ENCODE measurements around the gene NTF3. TPM values are rescaled to one million over a fixed set of nuclear protein-coding genes. Genes with fewer than 3 reads are reported as not detected.
A peak's percentile ranks its signal among the peaks of the same experiment; 100 is the strongest.

The NTF3 gene
- polyA plus RNA-seq, 1 of the 3 experiments (the other 2 are of a cell fraction) = not detected

DNA sequence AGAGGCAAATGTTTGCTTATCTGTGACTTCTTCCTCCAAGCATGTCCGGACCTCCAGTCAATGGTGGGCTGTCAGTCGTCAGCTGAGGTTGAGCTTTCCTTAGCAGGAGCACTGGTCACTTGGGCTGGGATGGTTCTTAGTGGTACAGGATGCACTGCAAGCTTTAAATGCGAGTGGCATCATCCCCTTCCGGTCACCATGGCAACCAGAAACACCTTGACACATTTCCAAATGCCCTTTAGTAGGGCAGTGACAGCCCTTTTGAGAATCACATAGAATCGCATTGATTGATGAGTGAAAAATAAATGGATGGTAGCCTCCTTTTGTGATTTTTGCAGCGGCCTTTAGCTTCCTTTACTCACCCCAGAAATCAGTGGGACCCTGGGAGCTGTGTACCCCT is 24.1 kb downstream of the NTF3 start (continued):
- TF ChIP-seq, protein P1, sequence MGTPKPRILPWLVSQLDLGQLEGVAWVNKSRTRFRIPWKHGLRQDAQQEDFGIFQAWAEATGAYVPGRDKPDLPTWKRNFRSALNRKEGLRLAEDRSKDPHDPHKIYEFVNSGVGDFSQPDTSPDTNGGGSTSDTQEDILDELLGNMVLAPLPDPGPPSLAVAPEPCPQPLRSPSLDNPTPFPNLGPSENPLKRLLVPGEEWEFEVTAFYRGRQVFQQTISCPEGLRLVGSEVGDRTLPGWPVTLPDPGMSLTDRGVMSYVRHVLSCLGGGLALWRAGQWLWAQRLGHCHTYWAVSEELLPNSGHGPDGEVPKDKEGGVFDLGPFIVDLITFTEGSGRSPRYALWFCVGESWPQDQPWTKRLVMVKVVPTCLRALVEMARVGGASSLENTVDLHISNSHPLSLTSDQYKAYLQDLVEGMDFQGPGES (IDR thresholded peaks at IDR 0.05; ENCODE audit: low read depth, low read length) = no peak
- TF ChIP-seq MEF2A (IDR thresholded peaks at IDR 0.05; ENCODE audit: borderline replicate concordance, low read depth) = no peak
- TF ChIP-seq CHD2 (IDR thresholded peaks at IDR 0.05; ENCODE audit: low read length, partially characterized antibody) = no peak
- TF ChIP-seq GABPA (IDR thresholded peaks at IDR 0.05; ENCODE audit: low read depth) = no peak
- TF ChIP-seq EZH2phosphoT487 (IDR thresholded peaks at IDR 0.05; ENCODE audit: borderline replicate concordance, low read depth) = no peak

DNA sequence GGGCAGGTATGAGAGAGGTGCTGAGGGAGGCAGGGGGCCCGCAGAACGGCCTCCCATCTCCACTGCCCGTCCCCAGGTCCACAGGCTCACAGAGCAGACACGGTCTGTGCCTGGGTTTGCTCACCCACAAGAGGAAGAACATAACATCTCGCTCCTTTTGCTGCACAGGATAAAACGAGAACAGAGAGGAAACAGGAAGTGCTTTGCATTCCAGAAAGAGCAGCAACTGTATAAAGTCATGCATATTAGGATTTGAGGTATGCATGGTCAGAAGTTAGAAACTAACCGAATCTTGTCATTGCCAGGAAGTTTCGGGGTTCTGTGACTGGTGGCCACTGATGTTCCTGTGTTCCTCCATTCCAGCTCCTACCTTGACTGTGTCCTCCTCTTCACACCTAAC is 25.0 kb downstream of the NTF3 start:
- no peaks in the 10 kb centered on the region for H4K20me1 ChIP-seq (ENCODE audit: insufficient read depth)
- peaks cover 0 to 10% of the 10 kb centered on the region in 2 experiments; a peak in 2 of 4 replicates for H3K4me1 ChIP-seq (ENCODE audit: control insufficient read depth in 1 of 2, insufficient read depth in 2 of 2, low read depth in 1 of 2, low read length in 1 of 2)
- no peak overlapping the region for H3K27ac ChIP-seq (ENCODE audit: low read depth in 2 of 2, low read length in 1 of 2)
- CTCF ChIA-PET = interaction anchor here (0.8 to 1.3 kb wide), 2 partner anchors 28 to 435 kb away, joined by 3 read pairs; no protein-coding TSS in a partner anchor
- no peaks in the 10 kb centered on the region for H3K9me2 ChIP-seq
- peaks cover 36% of the 10 kb centered on the region for H3K27me3 ChIP-seq (ENCODE audit: insufficient read depth)
- POLR2A ChIA-PET = no interaction called here
- no peaks in the 10 kb centered on the region for H3K36me3 ChIP-seq (replicated peaks in 1 of 2; ENCODE audit: control insufficient read depth in 1 of 2, insufficient read depth in 2 of 2, low read length in 1 of 2)
- no peak for DNase-seq
- H3K4me3 ChIP-seq (ENCODE audit: low read depth in 2 of 2, low read length in 1 of 2) = peak overlapping the region in 1 of 2 experiments; percentile 32; a peak in 1 of 4 replicates
- no peaks in the 10 kb centered on the region for H3K9me3 ChIP-seq
- peak overlapping the region; percentile 87; the same call in 1 of the 2 replicates for H2AFZ ChIP-seq (ENCODE audit: low read depth)
- peak overlapping the region; percentile 60 for H3K4me2 ChIP-seq
- peak; percentile 22; the same call in 1 of the 2 replicates for TF ChIP-seq TCF12 (IDR thresholded peaks at IDR 0.05)
- no peak for TF ChIP-seq RXRA (IDR thresholded peaks at IDR 0.05; ENCODE audit: borderline replicate concordance, low read depth)
- peak; percentile 28; the same call in 1 of the 2 replicates for TF ChIP-seq GABPA (IDR thresholded peaks at IDR 0.05; ENCODE audit: low read depth)
- peak; percentile 61 for TF ChIP-seq ELF1 (IDR thresholded peaks at IDR 0.05)
- no peak for TF ChIP-seq EZH2phosphoT487 (IDR thresholded peaks at IDR 0.05; ENCODE audit: borderline replicate concordance, low read depth)
- TF ChIP-seq, protein P2, sequence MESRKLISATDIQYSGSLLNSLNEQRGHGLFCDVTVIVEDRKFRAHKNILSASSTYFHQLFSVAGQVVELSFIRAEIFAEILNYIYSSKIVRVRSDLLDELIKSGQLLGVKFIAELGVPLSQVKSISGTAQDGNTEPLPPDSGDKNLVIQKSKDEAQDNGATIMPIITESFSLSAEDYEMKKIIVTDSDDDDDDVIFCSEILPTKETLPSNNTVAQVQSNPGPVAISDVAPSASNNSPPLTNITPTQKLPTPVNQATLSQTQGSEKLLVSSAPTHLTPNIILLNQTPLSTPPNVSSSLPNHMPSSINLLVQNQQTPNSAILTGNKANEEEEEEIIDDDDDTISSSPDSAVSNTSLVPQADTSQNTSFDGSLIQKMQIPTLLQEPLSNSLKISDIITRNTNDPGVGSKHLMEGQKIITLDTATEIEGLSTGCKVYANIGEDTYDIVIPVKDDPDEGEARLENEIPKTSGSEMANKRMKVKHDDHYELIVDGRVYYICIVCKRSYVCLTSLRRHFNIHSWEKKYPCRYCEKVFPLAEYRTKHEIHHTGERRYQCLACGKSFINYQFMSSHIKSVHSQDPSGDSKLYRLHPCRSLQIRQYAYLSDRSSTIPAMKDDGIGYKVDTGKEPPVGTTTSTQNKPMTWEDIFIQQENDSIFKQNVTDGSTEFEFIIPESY (IDR thresholded peaks at IDR 0.05; ENCODE audit: borderline replicate concordance, low read depth) = peak; percentile 44; the same call in 1 of the 2 replicates
- TF ChIP-seq TEAD4 (IDR thresholded peaks at IDR 0.05; ENCODE audit: borderline replicate concordance, insufficient read depth) = 0 out of 2 replicates have a peak, but pooled peaks have one; percentile 14
- TF ChIP-seq, protein P3, sequence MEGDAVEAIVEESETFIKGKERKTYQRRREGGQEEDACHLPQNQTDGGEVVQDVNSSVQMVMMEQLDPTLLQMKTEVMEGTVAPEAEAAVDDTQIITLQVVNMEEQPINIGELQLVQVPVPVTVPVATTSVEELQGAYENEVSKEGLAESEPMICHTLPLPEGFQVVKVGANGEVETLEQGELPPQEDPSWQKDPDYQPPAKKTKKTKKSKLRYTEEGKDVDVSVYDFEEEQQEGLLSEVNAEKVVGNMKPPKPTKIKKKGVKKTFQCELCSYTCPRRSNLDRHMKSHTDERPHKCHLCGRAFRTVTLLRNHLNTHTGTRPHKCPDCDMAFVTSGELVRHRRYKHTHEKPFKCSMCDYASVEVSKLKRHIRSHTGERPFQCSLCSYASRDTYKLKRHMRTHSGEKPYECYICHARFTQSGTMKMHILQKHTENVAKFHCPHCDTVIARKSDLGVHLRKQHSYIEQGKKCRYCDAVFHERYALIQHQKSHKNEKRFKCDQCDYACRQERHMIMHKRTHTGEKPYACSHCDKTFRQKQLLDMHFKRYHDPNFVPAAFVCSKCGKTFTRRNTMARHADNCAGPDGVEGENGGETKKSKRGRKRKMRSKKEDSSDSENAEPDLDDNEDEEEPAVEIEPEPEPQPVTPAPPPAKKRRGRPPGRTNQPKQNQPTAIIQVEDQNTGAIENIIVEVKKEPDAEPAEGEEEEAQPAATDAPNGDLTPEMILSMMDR (IDR thresholded peaks at IDR 0.05) = no peak
- TF ChIP-seq RFX5 (IDR thresholded peaks at IDR 0.05; ENCODE audit: low read length) = no peak
- H3F3A ChIP-seq (replicated peaks; ENCODE audit: insufficient read depth) = no peaks in the 10 kb centered on the region
- no peak overlapping the region for H3K9ac ChIP-seq
- no peaks in the 10 kb centered on the region for H3K79me2 ChIP-seq (ENCODE audit: insufficient read depth)
- WGBS (ENCODE audit: low lambda C conversion rate) = 0% methylated on average over 8 of the region's 8 CpGs
